ENCODE results near the gene CGNL1. TPM values are rescaled to one million over a fixed set of nuclear protein-coding genes. Genes with fewer than 3 reads are reported as not detected.

Gene CGNL1
- polyA plus RNA-seq, 2 of the 4 experiments (the other 2 are of a cell fraction): 1.4 to 1.8 TPM

DNA sequence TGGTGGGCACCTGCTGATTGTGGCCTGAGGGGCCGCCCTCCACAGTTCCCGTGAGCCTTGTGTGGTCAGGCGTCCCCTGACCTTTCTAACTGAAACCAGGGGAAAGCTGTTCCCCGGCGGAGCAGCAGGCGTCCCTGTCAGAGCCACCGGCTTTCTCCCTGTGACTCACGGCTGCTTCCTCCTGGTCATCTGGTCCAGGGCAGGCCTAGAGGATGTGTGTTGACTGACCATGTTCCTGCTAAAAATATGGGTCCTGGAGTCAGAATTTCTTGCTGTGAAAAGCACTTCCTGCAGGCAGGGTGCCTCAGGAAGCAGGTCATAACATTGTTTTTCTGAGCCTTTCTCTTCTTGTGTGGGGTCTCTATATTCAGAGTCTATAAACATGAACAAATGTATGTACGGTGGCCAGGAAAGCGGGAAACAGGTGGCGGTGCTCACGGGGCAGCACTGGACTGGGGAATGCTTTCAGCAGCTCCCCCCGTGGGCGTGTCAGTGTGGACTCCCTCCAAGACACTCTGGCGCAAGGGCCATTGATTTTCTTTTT, 38.4 kb upstream of the CGNL1 start:
- DNase-seq (ENCODE audit: low read depth in 1 of 2, low spot score in 1 of 2) (no peak), FAIRE-seq (no peak), ATAC-seq (no peak)
- ChIA-PET POLR2A (no interaction called here), CTCF (interaction anchor here (0.6 to 17.5 kb wide), 10 partner anchors 8 to 206 kb away, joined by 3 to 512 read pairs (median 67); no protein-coding TSS in a partner anchor)
- H3K4me2 ChIP-seq: no peak overlapping the region
- H3K27ac ChIP-seq: no peak overlapping the region
- peaks cover 16% of the 10 kb centered on the region; the same call in 2 of the 3 replicates for H3K4me1 ChIP-seq
- H3K4me3 ChIP-seq: no peak overlapping the region
- TF ChIP-seq CHD4 (IDR thresholded peaks at IDR 0.05; ENCODE audit: borderline replicate concordance) (no peak), ZNF302 (CRISPR knock-in tag; IDR thresholded peaks at IDR 0.05) (no peak), MAFK (IDR thresholded peaks at IDR 0.05; ENCODE audit: partially characterized antibody) (no peak), POLR2A (IDR thresholded peaks at IDR 0.05; ENCODE audit: low read length) (no peak), RCOR1 (IDR thresholded peaks at IDR 0.05; ENCODE audit: low read depth, low read length) (no peak), FOXS1 (CRISPR knock-in tag; IDR thresholded peaks at IDR 0.05) (no peak), JUNB (IDR thresholded peaks at IDR 0.05) (no peak), CEBPB (IDR thresholded peaks at IDR 0.05) (no peak), EP300 (IDR thresholded peaks at IDR 0.05) (no peak), MAZ (IDR thresholded peaks at IDR 0.05; ENCODE audit: borderline replicate concordance, low read depth, low read length) (no peak), MYC (IDR thresholded peaks at IDR 0.05; ENCODE audit: borderline replicate concordance, low read length) (no peak), ZC3H11A (IDR thresholded peaks at IDR 0.05) (no peak), REST (IDR thresholded peaks at IDR 0.05) (no peak), EHMT2 (IDR thresholded peaks at IDR 0.05; ENCODE audit: low read depth) (no peak), CHD2 (IDR thresholded peaks at IDR 0.05; ENCODE audit: low read length, partially characterized antibody) (no peak), ZSCAN20 (CRISPR knock-in tag; IDR thresholded peaks at IDR 0.05) (no peak), ZFP36 (IDR thresholded peaks at IDR 0.05; ENCODE audit: borderline replicate concordance, partially characterized antibody) (no peak)
- TF ChIP-seq, protein P1, sequence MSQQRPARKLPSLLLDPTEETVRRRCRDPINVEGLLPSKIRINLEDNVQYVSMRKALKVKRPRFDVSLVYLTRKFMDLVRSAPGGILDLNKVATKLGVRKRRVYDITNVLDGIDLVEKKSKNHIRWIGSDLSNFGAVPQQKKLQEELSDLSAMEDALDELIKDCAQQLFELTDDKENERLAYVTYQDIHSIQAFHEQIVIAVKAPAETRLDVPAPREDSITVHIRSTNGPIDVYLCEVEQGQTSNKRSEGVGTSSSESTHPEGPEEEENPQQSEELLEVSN (IDR thresholded peaks at IDR 0.05; ENCODE audit: borderline replicate concordance, low read depth): no peak
- TF ChIP-seq, protein P2, sequence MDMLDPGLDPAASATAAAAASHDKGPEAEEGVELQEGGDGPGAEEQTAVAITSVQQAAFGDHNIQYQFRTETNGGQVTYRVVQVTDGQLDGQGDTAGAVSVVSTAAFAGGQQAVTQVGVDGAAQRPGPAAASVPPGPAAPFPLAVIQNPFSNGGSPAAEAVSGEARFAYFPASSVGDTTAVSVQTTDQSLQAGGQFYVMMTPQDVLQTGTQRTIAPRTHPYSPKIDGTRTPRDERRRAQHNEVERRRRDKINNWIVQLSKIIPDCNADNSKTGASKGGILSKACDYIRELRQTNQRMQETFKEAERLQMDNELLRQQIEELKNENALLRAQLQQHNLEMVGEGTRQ (IDR thresholded peaks at IDR 0.05): no peak
- TF ChIP-seq, protein P3, sequence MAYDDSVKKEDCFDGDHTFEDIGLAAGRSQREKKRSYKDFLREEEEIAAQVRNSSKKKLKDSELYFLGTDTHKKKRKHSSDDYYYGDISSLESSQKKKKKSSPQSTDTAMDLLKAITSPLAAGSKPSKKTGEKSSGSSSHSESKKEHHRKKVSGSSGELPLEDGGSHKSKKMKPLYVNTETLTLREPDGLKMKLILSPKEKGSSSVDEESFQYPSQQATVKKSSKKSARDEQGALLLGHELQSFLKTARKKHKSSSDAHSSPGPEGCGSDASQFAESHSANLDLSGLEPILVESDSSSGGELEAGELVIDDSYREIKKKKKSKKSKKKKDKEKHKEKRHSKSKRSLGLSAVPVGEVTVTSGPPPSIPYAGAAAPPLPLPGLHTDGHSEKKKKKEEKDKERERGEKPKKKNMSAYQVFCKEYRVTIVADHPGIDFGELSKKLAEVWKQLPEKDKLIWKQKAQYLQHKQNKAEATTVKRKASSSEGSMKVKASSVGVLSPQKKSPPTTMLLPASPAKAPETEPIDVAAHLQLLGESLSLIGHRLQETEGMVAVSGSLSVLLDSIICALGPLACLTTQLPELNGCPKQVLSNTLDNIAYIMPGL (CRISPR knock-in tag; IDR thresholded peaks at IDR 0.05; ENCODE audit: borderline replicate concordance): no peak
- WGBS (ENCODE audit: missing lambda C conversion rate): 78% methylated on average over 14 of the region's 15 CpGs
- H3K9me3 ChIP-seq: no peaks in the 10 kb centered on the region

DNA sequence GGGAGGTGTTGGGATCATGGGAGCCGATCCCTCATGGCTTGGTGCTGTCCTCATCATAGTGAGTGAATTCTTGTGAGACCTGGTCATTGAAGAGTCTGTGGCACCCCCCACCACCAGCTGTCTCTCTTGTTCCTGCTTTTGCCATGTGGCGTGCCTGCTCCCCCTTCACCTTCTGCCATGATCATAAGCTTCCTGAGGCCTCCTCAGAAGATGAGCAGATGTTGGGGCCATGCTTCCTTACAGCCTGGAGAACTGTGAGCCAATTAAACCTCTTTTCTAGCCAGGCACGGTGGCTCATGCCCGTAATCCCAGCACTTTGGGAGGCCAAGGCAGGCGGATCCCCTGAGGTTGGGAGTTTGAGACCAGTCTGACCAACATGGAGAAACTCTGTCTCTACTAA, 37.0 kb upstream of the CGNL1 start:
- H3K4me3 ChIP-seq: no peak overlapping the region
- TF ChIP-seq, protein P3 (CRISPR knock-in tag; IDR thresholded peaks at IDR 0.05; ENCODE audit: borderline replicate concordance): no peak
- no peak for TF ChIP-seq CEBPB (IDR thresholded peaks at IDR 0.05)
- TF ChIP-seq RARB (CRISPR knock-in tag; IDR thresholded peaks at IDR 0.05): no peak
- no peak for TF ChIP-seq CBX8 (IDR thresholded peaks at IDR 0.05)
- TF ChIP-seq NFE2L2 (conservative IDR thresholded peaks at IDR 0.05; ENCODE audit: low read length): no peak
- no peak for TF ChIP-seq FOSL2 (IDR thresholded peaks at IDR 0.05)
- TF ChIP-seq FOSL2 (CRISPR knock-in tag; IDR thresholded peaks at IDR 0.05): no peak
- TF ChIP-seq HDAC2 (IDR thresholded peaks at IDR 0.05): no peak
- DNase-seq (ENCODE audit: low read depth in 1 of 2, low spot score in 1 of 2) (no peak), FAIRE-seq (no peak), ATAC-seq (no peak)
- H3K27ac ChIP-seq: no peak overlapping the region
- peaks cover 7% of the 10 kb centered on the region; the same call in 2 of the 3 replicates for H3K4me1 ChIP-seq
- no peaks in the 10 kb centered on the region for H3K9me3 ChIP-seq
- CTCF ChIA-PET: interaction anchor here (0.6 to 17.5 kb wide), 32 partner anchors 8 to 521 kb away, joined by 3 to 512 read pairs (median 8); partner anchors contain the start of gene CGNL1
- WGBS (ENCODE audit: missing lambda C conversion rate): 71% methylated on average over 5 of the region's 5 CpGs
- POLR2A ChIA-PET: no interaction called here
- no peak overlapping the region for H3K4me2 ChIP-seq
